ENCODE measurements around the gene TTLL11. TPM values are rescaled to one million over a fixed set of nuclear protein-coding genes. Genes with fewer than 3 reads are reported as not detected.

Gene TTLL11
- total and polyA plus RNA-seq, 2 experiments from 2014 or later, result 5.5 to 7.6 TPM

DNA sequence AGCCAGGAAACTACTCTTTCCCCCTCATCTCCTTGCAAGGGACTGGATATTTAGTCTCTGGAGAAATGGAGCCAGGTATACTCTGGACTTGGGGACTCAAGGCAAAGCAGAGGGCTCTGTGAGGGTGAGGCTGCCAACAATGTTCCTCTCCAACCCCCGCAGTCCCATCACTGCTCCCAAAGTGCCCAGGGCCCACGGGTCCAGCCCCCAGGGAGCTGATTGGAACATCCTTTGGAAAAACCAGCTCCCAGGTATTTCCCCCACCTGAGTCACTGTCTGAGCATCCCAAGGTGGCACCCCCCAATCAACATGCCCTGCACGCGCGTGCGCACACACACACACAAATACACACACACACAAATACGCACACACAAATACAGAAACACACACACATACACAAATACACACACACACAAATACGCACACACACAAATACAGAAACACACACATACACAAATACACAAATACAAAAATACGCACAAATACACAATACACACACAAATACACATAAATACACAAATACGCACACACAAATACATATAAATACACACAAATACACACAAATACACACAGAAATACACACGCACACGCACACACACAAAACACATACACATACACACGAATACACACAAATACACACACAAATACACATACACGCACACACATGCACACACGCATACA, 304.3 kb downstream of the TTLL11 start:
- Histone ChIP-seq H3K36me3 (replicated peaks; ENCODE audit: insufficient read depth, low read depth) (no peaks in the 10 kb centered on the region), H4K20me1 (ENCODE audit: insufficient read depth, poor library complexity, severe bottlenecking) (no peaks in the 10 kb centered on the region), H3K79me2 (no peaks in the 10 kb centered on the region), H2AFZ (no peak overlapping the region), H3K4me1 (ENCODE audit: insufficient read depth) (no peaks in the 10 kb centered on the region), H3K4me2 (no peak overlapping the region), H3K9me3 (ENCODE audit: low read depth) (no peaks in the 10 kb centered on the region), H3K27ac (no peak overlapping the region), H3K4me3 (no peak overlapping the region), H3K27me3 (no peaks in the 10 kb centered on the region), H3K9me2 (replicated peaks; ENCODE audit: insufficient read depth) (no peaks in the 10 kb centered on the region)
- TF ChIP-seq EZH2 (IDR thresholded peaks at IDR 0.05; ENCODE audit: borderline replicate concordance), result no peak
- TF ChIP-seq, protein P1, sequence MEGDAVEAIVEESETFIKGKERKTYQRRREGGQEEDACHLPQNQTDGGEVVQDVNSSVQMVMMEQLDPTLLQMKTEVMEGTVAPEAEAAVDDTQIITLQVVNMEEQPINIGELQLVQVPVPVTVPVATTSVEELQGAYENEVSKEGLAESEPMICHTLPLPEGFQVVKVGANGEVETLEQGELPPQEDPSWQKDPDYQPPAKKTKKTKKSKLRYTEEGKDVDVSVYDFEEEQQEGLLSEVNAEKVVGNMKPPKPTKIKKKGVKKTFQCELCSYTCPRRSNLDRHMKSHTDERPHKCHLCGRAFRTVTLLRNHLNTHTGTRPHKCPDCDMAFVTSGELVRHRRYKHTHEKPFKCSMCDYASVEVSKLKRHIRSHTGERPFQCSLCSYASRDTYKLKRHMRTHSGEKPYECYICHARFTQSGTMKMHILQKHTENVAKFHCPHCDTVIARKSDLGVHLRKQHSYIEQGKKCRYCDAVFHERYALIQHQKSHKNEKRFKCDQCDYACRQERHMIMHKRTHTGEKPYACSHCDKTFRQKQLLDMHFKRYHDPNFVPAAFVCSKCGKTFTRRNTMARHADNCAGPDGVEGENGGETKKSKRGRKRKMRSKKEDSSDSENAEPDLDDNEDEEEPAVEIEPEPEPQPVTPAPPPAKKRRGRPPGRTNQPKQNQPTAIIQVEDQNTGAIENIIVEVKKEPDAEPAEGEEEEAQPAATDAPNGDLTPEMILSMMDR (IDR thresholded peaks at IDR 0.05; ENCODE audit: poor library complexity), result no peak
- no peak for TF ChIP-seq EZH2phosphoT487 (IDR thresholded peaks at IDR 0.05; ENCODE audit: low read depth, severe bottlenecking, unreplicated experiment)
- no peak for DNase-seq (ENCODE audit: low spot score)
- WGBS (ENCODE audit: low lambda C conversion rate, missing lambda C conversion rate), result 87% methylated on average over 15 of the region's 15 CpGs

DNA sequence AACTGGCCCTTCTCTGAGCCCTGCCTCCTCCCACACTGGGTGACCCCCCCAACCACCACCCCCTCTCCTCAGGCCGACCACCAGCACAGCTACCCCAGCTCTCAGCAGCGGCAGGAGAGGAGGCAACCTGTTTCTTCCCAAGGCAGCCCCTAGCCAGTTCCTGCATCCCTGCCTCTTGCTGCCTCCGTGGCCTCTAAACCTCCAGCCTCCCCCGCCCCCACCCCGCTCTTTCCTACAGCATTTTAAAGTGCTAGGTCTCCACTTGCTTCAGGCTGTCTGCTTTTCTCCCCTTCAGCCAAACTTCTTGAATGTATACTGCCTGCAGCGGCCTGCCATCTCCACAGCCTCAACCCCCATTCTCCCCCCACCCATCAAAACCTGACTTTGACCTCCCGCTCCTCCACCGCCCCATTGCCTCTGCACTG, 306.1 kb downstream of the TTLL11 start:
- no peaks in the 10 kb centered on the region for H3K4me1 ChIP-seq (ENCODE audit: insufficient read depth)
- TF ChIP-seq EZH2 (IDR thresholded peaks at IDR 0.05; ENCODE audit: borderline replicate concordance), result no peak
- TF ChIP-seq, protein P1 (IDR thresholded peaks at IDR 0.05; ENCODE audit: poor library complexity), result no peak
- no peak for TF ChIP-seq EZH2phosphoT487 (IDR thresholded peaks at IDR 0.05; ENCODE audit: low read depth, severe bottlenecking, unreplicated experiment)
- no peak overlapping the region for H2AFZ ChIP-seq
- H3K4me2 ChIP-seq, result no peak overlapping the region
- H3K4me3 ChIP-seq, result no peak overlapping the region
- 83% methylated on average over 8 of the region's 8 CpGs for WGBS (ENCODE audit: low lambda C conversion rate, missing lambda C conversion rate)
- H3K9me3 ChIP-seq (ENCODE audit: low read depth), result no peaks in the 10 kb centered on the region
- H3K27ac ChIP-seq, result no peak overlapping the region
- no peak for DNase-seq (ENCODE audit: low spot score)
- H3K79me2 ChIP-seq, result no peaks in the 10 kb centered on the region
- no peaks in the 10 kb centered on the region for H3K36me3 ChIP-seq (replicated peaks; ENCODE audit: insufficient read depth, low read depth)
- H3K27me3 ChIP-seq, result no peaks in the 10 kb centered on the region
- no peaks in the 10 kb centered on the region for H4K20me1 ChIP-seq (ENCODE audit: insufficient read depth, poor library complexity, severe bottlenecking)
- no peaks in the 10 kb centered on the region for H3K9me2 ChIP-seq (replicated peaks; ENCODE audit: insufficient read depth)

DNA sequence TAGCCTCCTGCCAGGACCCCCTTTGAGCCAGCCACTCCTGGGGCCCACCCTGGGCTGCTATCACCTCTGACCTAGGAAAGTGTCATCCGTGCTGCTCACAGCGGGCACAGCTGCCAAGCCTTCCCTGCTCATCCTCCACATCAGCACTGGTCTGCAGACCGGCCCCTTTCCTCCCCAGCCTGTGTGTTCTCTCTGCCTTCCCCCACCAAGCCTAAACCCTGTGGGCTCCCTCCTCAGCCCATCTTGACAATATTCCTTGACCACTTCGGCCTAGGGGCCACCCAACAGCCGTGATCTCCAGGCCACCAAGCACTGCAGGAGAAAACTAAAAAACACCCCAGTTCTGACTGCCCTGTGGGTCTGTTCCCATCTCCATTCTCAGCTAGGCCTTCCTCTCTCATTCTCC, 306.6 kb downstream of the TTLL11 start:
- H3K4me1 ChIP-seq (ENCODE audit: insufficient read depth), result no peaks in the 10 kb centered on the region
- no peaks in the 10 kb centered on the region for H4K20me1 ChIP-seq (ENCODE audit: insufficient read depth, poor library complexity, severe bottlenecking)
- WGBS (ENCODE audit: low lambda C conversion rate, missing lambda C conversion rate), result 97% methylated on average over 5 of the region's 5 CpGs
- H3K27ac ChIP-seq, result no peak overlapping the region
- H3K4me3 ChIP-seq, result no peak overlapping the region
- no peak overlapping the region for H3K4me2 ChIP-seq
- no peaks in the 10 kb centered on the region for H3K9me3 ChIP-seq (ENCODE audit: low read depth)
- TF ChIP-seq, protein P1 (IDR thresholded peaks at IDR 0.05; ENCODE audit: poor library complexity), result no peak
- no peak for TF ChIP-seq EZH2phosphoT487 (IDR thresholded peaks at IDR 0.05; ENCODE audit: low read depth, severe bottlenecking, unreplicated experiment)
- no peak for TF ChIP-seq EZH2 (IDR thresholded peaks at IDR 0.05; ENCODE audit: borderline replicate concordance)
- no peaks in the 10 kb centered on the region for H3K36me3 ChIP-seq (replicated peaks; ENCODE audit: insufficient read depth, low read depth)
- no peak for DNase-seq (ENCODE audit: low spot score)
- no peaks in the 10 kb centered on the region for H3K79me2 ChIP-seq
- H2AFZ ChIP-seq, result no peak overlapping the region
- no peaks in the 10 kb centered on the region for H3K9me2 ChIP-seq (replicated peaks; ENCODE audit: insufficient read depth)
- no peaks in the 10 kb centered on the region for H3K27me3 ChIP-seq

Measured in hepatocyte (in vitro differentiated cells).